ENCODE results near the gene WDR6.

The WDR6 gene, protein sequence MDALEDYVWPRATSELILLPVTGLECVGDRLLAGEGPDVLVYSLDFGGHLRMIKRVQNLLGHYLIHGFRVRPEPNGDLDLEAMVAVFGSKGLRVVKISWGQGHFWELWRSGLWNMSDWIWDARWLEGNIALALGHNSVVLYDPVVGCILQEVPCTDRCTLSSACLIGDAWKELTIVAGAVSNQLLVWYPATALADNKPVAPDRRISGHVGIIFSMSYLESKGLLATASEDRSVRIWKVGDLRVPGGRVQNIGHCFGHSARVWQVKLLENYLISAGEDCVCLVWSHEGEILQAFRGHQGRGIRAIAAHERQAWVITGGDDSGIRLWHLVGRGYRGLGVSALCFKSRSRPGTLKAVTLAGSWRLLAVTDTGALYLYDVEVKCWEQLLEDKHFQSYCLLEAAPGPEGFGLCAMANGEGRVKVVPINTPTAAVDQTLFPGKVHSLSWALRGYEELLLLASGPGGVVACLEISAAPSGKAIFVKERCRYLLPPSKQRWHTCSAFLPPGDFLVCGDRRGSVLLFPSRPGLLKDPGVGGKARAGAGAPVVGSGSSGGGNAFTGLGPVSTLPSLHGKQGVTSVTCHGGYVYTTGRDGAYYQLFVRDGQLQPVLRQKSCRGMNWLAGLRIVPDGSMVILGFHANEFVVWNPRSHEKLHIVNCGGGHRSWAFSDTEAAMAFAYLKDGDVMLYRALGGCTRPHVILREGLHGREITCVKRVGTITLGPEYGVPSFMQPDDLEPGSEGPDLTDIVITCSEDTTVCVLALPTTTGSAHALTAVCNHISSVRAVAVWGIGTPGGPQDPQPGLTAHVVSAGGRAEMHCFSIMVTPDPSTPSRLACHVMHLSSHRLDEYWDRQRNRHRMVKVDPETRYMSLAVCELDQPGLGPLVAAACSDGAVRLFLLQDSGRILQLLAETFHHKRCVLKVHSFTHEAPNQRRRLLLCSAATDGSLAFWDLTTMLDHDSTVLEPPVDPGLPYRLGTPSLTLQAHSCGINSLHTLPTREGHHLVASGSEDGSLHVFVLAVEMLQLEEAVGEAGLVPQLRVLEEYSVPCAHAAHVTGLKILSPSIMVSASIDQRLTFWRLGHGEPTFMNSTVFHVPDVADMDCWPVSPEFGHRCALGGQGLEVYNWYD

DNA sequence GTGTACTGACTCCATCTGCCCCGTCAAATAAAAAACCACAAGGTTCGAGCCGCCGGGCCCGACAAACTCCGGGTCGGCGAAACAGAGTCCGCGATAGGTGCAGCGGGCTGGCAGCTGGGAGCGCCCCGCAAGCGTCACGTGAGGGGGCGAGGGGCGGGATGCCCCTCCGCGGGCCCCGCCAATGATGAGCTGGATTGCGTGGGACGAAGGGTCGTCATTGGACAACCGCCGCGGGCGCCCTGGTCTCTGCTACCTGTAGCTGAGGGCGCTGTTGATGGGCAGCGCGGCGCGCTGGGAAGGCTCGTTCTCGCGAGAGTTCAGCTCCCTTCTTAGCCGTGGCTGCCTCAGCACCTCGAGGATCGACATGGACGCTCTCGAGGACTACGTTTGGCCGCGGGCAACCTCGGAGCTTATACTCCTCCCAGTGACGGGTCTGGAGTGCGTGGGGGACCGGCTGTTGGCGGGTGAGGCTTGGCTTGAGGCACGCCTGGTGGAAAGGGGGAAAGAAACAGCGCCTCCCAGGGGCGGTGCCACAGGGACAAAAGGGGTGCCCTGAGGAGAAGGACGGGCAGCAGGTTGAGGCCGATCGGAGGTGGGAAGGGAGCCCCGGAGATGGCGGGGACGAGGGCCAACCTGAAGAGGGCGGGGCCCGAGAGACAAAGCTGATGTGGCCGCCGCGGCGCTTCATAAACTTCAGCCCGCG, at the start of gene WDR6:
Gene WDR6, plus strand, starts transcription at position 324 of the 703 bp plus-strand sequence. Its CDS starts 41 bp downstream, at position 365.
- peak; percentile 94 to 97 for DNase-seq

DNA sequence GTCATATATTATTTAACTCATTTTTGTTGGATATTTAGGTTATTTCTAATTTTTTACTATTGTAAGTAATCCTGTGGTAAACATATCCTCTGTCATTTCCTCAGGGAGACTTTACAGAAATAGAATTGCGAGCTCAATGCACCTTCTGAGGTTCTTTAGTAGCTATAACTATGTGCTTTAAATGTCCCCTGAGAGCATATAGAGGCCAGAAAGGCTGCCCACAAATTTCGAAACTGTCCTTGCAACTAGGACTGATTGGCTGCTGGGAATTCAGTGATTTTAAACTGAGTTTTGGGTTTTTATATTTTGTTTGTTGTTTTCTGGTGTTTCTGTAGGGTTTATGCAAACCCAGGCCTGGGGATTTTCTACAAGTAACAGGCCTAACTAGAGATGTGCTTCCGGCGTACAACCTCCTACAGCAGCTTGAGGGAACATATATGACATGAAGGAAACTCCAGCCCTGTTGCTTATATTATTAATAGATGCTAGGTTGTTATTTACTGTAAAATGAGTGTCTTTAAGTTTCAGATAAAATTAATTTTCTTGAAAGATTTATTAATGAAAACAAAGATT, 46.3 kb upstream of the WDR6 start:
- no peak for DNase-seq

DNA sequence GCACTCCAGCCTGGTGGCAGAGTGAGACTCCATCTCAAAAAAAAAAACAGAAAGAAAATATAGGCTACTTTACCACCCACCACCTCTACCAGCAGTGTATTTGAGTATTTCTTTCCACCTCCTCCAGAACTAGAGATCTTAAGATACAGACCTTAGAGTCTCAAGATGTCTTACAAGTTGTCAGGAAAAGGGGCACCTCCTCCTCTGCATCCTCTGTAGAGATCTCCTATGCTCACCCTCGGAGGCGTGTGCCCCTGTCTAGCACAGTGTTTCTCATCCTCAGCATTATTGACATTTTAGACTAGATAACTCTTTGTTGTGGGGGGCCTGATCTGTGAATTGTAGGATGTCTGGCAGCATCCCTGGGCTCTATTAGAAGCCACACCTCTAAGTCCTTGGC, 44.9 kb upstream of the WDR6 start:
- no peak for DNase-seq

DNA sequence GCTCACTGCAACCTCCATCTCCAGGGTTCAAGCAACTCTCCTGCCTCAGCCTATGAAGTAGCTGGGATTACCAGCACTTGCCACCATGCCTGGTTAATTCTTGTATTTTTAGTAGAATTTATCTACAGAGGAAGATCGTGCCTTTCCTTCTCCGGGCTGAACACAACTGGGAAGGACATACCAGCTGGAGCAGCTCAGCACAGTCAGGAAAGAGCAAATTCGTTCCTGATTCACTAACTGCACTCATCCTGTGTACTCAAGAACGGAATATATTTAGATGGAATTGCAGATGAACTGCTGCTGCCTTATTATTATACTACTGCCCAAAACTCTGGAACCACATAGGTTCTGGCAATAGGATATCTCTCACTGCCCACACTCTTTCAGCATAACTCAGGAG, 44.3 kb upstream of the WDR6 start:
- no peak for DNase-seq

DNA sequence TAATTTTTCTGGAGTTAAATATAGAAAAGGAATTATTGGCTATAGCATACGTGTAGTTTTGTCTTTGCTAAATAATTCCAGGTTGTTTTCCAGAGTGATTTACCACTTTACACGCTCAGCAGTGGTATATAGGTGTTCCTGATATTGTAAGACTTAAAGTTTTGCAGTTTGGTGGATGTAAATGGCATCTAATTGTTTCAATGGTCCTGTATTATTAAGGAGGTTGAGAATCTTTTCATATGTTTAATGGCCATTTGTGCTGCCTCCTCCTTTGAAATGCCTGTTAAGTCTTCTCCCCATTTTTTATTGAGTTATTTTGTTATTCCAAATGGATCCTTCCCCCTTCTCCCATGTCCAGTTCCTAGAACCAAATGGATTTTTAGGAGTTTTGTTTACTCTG, 43.6 kb upstream of the WDR6 start:
- no peak for DNase-seq

DNA sequence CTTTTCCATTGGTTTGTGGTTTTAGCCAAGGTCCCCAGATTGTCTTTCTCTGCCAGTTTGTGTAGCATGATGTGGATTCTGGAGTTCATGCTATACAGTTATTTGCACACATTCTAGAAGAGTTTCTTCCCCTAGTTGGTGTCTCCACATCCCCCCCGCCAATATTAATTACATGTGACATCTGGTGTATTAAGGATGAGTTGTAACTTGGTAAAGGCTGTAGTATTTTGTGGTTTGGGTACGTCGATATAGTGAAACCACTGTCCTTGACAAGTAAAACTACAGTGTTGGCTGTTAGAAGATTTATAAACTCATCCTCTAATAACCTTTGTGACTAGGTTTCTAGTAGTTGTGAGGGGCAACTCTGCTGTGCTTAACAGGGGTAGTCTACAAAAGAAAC, 40.8 kb upstream of the WDR6 start:
- peak in 1 of 2 experiments; percentile 40 for DNase-seq

DNA sequence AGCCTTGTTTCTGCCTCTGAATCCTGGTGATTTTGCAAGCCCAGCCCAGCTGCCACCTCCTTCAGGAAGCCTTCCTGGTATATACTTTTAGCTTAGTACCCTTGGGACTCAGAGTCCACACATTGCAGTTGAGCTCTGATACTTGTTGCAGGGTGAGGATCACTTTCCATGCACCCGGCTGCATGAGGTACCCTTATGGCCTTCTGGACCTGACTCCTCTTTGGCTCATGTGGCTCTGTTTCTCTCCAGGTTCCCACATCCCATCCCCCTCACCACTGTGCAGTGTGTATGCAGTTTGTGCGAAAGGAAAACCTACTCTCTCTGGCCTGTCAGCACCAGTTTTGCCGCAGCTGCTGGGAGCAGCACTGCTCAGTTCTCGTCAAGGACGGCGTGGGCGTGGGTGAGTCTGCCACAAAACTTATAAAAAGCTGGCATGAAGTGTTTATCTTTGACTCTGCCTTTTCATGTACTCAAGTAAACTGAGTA, 40.3 kb upstream of the WDR6 start:
- no peak for DNase-seq

DNA sequence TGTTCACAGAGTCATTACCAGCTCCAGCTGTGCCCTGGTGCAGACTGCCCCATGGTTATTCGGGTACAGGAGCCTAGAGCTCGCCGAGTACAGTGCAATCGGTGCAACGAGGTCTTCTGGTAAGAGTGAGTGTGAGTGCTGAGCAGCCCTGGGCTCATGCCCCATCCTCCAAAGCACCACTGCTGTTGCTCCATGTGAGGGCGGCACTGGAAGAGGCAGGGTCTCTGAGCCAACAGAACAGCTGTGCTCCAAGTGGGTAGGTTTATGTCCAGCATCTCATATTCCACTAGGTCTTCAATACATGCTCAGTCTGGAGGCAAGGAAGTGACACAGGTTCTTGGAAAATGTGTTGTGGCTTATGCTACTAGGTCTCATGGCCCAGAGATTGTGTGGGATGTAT, 36.6 kb upstream of the WDR6 start:
- no peak for DNase-seq

DNA sequence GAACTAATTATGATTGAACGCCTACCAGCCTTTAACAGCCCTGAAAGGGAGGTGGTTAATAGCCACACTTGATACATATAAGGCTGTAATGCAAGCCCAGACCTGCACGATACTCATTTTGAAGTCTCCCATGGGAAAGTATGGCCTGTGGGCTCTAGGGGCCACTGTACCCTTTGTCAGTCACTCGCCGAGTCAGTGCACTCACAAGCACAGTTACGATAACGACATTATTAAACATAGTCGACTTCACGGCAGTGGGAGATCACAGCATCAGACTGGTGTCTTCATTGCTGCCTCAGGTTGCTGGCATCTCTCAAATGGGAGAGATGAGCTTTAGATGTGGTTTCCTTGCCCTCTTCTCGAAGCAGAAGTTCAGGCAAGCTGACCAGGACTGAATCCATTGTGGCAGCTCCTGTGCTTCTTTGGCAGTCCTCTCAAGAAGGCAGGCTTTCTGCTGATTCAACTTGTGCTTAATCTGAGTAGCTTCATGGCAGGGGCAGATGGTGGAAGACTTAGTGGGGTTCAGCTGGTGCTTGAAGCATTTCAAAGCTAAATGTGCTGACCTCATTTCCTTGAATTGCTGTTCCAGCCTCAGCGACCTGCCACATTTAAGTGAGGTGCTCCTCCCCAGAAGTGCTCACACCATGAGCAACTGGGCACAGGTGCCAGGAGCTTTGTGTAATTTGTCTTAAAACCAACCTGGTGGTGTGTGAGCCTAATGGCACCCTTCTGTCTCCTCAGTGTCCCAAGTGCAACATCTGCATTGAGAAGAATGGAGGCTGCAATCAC, 32.9 kb upstream of the WDR6 start:
- peak in 1 of 2 experiments; percentile 28 for DNase-seq

DNA sequence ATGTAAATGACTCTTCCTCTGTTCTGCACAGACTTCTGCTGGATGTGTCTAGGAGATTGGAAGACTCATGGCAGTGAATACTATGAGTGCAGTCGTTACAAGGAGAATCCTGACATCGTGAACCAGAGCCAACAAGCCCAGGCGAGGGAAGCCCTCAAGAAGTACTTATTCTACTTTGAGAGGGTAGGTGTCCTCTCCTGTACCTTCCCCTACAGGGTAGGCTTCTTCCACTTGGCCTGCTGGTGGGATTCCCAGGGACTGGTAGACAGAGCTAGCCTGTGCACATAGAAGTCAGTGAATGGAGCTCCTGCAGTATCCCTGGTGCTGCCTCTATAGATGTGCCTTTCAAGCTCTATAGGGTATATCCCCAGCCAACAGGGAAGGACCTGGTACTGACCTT, 27.7 kb upstream of the WDR6 start:
- DNase-seq, result no peak

DNA sequence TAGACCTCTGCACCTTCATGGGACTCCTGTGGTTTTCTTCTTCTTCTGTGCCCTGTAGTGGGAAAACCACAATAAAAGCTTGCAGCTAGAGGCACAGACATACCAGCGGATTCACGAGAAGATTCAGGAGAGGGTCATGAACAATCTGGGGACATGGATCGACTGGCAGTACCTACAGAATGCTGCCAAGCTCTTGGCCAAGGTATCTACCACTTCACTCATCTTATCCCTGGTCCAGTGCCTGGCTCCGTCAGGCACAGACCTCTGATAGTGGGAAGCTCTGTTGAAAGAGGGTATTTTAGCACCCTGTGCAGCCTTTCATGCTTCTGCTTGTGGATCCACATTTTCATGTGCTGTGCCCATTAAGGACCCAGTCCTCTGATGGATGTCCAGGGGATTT, 26.9 kb upstream of the WDR6 start:
- no peak for DNase-seq

DNA sequence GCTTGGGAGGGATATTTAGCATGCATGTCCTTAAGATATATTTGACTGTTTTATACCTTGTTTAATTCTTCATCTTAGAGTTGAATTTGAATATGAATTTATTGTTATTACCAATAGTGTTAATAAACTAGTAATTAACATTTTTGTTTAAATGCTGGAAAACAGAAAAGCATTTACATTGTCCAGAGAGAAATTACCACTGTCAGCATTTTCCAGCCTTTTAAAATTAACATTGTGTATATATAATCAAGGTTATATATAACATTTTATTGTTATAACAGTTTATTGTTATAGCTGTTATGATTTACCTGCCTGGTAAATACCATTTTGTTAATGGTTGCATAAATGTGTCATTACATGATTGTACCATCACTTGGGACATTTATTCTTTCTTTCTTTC, 25.2 kb upstream of the WDR6 start:
- no peak for DNase-seq

DNA sequence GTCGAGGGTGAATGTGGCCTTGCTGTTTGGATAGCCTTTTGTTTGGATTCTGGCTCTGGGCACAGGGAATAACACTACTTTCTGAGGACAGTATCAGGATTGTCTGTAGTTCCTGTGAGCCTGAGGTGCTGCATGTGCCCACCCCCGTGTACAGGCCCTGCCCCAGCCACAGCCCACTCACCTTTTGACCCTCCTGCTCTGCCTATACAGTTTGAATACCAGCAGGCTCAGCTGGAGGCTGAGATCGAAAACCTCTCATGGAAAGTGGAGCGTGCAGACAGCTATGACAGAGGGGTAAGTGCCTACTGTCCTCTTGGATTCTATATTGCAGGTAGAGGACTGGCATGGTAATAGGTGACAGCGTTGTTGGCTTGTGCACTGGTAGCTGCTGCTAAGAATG, 24.5 kb upstream of the WDR6 start:
- no peak for DNase-seq

DNA sequence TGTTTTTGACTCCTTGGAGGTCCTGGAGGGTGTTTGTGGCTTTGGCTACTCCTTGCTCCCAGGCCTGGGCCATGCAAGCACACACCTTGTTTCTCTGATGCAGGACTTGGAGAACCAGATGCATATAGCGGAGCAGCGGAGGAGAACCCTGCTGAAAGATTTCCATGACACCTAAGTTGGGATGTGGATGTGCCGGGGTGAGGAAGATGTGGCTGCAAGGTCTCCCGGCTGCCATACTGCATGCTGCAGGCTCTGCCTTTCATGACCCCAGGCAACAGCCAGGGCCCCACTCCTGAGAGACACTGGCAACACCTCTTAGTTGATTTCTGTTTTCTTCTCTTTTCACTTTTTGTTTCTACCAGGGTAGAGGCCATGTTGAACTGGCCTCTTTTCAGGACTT, 24.1 kb upstream of the WDR6 start:
- no peak for DNase-seq

DNA sequence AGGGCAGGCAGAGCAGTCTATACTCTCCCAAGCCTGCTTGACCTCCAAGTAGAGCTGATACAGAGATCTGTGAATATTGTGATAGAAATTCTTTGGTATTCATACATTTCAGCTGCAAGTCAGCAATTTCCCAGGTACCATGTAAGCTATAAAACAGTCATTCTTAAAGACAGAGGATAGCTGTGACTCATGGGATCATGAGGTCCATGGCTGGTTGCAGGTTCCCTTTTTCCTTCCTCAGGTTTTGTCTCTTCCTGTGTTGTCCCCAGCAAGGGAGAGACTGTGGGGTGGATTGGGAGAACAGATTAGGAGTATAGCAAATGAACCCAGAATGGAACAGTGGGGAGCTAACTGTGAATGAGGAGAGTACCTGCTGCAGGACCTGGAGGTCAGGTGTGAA, 22.5 kb upstream of the WDR6 start:
- no peak for DNase-seq

DNA sequence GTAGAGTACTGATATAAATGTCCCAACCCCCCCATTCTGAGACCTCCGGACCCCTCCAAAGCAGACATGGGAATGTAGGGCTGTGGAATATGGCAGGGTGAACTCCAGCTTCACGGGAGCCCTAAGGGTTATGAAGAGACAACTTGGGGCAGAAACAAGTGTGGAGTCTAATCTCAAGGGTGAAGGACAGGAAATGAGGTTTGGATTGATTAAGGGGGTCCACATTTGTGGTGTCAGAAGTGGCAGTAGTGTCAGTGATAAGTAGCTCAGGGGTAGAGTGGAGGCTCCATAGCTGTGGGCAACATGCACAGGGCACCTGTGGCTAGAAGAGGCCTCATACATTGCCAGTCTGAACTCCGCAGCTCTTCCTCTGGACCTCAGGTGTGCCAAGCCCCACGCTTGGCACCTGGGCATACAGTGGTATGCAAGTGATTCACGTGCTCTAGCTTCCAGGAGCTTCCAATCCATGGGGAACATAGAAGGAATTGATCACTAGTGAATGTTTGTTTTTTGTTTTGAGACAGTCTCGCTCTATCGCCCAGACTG, 21.3 kb upstream of the WDR6 start:
- DNase-seq, result no peak

DNA sequence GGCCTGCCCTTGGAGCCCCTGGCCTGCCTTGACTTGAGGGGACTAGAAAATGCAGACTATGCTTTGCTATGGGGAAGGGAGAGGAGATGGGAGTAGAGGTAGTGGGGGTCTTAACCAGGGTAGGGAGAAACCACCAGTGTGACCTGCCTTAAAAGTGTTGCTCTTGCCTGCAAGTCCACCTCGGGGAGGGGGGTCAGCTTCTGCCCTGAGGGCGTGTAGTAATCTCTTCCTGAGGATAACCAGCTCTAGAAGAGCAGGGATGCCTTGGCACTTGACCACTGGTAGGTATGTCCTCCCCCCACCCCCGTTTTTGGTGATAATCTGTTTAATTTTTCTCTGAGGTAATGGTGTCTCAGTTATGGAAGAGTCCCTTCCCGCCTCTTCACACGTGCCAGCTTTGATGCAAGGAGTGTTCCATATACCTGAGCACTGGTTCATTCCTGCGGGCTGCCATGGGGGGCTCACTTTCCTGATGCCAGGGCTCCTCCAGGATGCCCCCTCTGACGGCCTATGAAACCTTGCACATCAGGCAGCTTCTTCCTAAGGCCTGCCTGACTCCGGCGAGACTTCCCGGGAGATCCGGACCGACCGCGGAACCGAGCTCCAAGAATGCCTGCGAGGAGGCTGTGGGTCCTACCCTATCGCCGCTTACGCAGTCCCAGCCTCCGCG, 17.9 kb upstream of the WDR6 start:
- DNase-seq, result peak in 1 of 2 experiments; percentile 34

DNA sequence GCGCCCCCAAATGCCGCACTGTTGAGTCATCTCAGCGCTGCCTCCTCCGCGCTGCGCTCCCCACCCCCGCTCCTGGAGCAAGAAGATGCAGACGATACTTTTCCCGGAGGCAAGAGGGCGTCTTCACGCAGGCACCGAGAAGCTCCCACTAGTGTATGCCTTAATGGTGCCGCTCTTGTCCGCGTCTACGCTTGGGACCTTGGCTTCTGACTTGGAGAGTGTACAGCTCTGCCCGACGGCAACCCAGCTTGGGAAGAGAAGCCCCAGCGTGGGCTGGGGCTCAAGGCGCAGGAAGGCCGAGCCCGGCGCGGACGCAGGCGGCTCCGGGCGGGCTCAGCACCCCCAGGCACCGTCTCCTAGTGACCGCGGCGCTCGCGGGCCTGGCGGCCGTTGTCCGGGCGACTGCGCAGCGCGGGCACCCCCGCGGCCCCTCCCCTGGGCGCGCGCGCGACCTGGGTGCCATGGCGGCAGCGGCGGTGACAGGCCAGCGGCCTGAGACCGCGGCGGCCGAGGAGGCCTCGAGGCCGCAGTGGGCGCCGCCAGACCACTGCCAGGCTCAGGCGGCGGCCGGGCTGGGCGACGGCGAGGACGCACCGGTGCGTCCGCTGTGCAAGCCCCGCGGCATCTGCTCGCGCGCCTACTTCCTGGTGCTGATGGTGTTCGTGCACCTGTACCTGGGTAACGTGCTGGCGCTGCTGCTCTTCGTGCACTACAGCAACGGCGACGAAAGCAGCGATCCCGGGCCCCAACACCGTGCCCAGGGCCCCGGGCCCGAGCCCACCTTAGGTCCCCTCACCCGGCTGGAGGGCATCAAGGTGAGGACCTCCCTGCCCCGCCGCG, 17.2 kb upstream of the WDR6 start, which contains the start of gene P4HTM:
Gene P4HTM, plus strand, starts transcription at position 446 of the 840 bp plus-strand sequence. Its CDS starts 16 bp downstream, at position 462.
- peak; percentile 59 to 79 for DNase-seq

Measured in NCI-H524 (cell line).